Uterus (tissue), 4 donors: ENCODE results near the gene RGL1. TPM values are rescaled to one million over a fixed set of nuclear protein-coding genes. Genes with fewer than 3 reads are reported as not detected.

Experiments used
- DNase-seq, 2 donors: peaks; one replicate each; pipeline ENCODE4 v3.0.0-alpha.2; 2019 to 2020
- H3K27ac ChIP-seq, 2 donors: fragments of 200-600 bp; sonication (generic); 1 replicate in 1 of 2; 2 replicates in 1 of 2; pipeline ENCODE4 v1.5.1; 2016 to 2018
- H3K27me3 ChIP-seq, 2 donors: fragments of 200-600 bp; sonication (generic); one replicate each; pipeline ENCODE4 v1.5.1; 2018 to 2019; ENCODE audit warnings: control low read depth in 1 of 2
- H3K36me3 ChIP-seq, 2 donors: fragments of 200-600 bp; sonication (generic); one replicate each; pipeline ENCODE4 v1.5.1; 2019; ENCODE audit warnings: control low read depth in 1 of 2
- H3K4me1 ChIP-seq, 2 donors: fragments of 200-600 bp; sonication (generic); one replicate each; pipeline ENCODE4 v1.5.1; 2018 to 2019; ENCODE audit warnings: control low read depth in 1 of 2
- H3K4me3 ChIP-seq, 2 donors: fragments of 200-600 bp; sonication (generic); 1 replicate in 1 of 2; 2 replicates in 1 of 2; pipeline ENCODE4 v1.5.1; 2018 to 2019; ENCODE audit warnings: mild to moderate bottlenecking in 1 of 2
- H3K9me3 ChIP-seq, 2 donors: fragments of 200-600 bp; sonication (generic); one replicate each; pipeline ENCODE4 v1.5.1; 2019; ENCODE audit warnings: control low read depth in 1 of 2
- CTCF ChIP-seq, 4 experiments: fragments of 200-600 bp in 2 of 4; fragments of 450-650 bp in 2 of 4; sonication (generic) in 2 of 4; IDR thresholded peaks; one replicate each; pipeline ENCODE4 v1.5.1; 2016 to 2019; ENCODE audit warnings: antibody characterized with exemption in 4 of 4, mild to moderate bottlenecking in 2 of 4, moderate library complexity in 1 of 4
- POLR2A ChIP-seq, 2 donors: fragments of 450-650 bp; IDR thresholded peaks; one replicate each; pipeline ENCODE4 v1.6.1; 2016; ENCODE audit warnings: antibody characterized with exemption in 2 of 2, mild to moderate bottlenecking in 1 of 2, moderate library complexity in 1 of 2
- intact Hi-C: fragments of 100-400 bp; cut with DNase I; formaldehyde crosslinking; loops from one replicate; pipeline ENCODE4 v1.15.1; 2023; ENCODE audit warnings: low total_unique reads
- total RNA-seq, 4 donors: library from RNA; depleted of rRNA in 3 of 4; stranded (reverse); fragments of >200 nt in 3 of 4; gene quantifications; one replicate each; pipeline versions ENCODE4 v1.1.0 to v1.2.4, GENCODE V29; 2014 to 2023
- donor health status: DM: yes; HTN: yes; CAD: no.

RGL1 gene
- total RNA-seq, 4 donors from 2014 or later: 6.9 to 92.9 (median 16.3) TPM

GRCh38 chr1:183869664-183870063 lies 64.7 kb downstream of the RGL1 start:
- no peaks in the 10 kb centered on the region for H3K36me3 ChIP-seq
- H3K27me3 ChIP-seq: no peaks in the 10 kb centered on the region
- no peaks in the 10 kb centered on the region for H3K9me3 ChIP-seq
- DNase-seq: no peak
- H3K4me1 ChIP-seq: peaks cover 0 to 5% of the 10 kb centered on the region in 2 donors
- TF ChIP-seq POLR2A (IDR thresholded peaks at IDR 0.05) (no peak), CTCF (IDR thresholded peaks at IDR 0.05) (no peak)
- H3K4me3 ChIP-seq: no peak overlapping the region
- peak overlapping the region; percentile 87 to 93 for H3K27ac ChIP-seq
- intact Hi-C loops: no loop called here

- Histone ChIP-seq H3K4me3 (no peak overlapping the region), H3K36me3 (no peaks in the 10 kb centered on the region), H3K9me3 (no peaks in the 10 kb centered on the region), H3K4me1 (peaks cover 0 to 5% of the 10 kb centered on the region in 2 donors), H3K27me3 (no peaks in the 10 kb centered on the region), H3K27ac (peak overlapping the region; percentile 87 to 93)
- DNase-seq: peak; percentile 80 to 83
- TF ChIP-seq CTCF (IDR thresholded peaks at IDR 0.05) (no peak), POLR2A (IDR thresholded peaks at IDR 0.05) (no peak)
- intact Hi-C loops: no loop called here
These were observed 65.6 kb downstream of the RGL1 start for GRCh38 chr1:183870351-183871077.

GRCh38 chr1:183871142-183871541 lies 66.2 kb downstream of the RGL1 start:
- peak in 1 of 2 donors; percentile 52 for DNase-seq
- Histone ChIP-seq H3K27me3 (no peaks in the 10 kb centered on the region), H3K36me3 (no peaks in the 10 kb centered on the region), H3K4me3 (no peak overlapping the region), H3K9me3 (no peaks in the 10 kb centered on the region), H3K27ac (peak overlapping the region; percentile 87 to 93), H3K4me1 (peaks cover 0 to 5% of the 10 kb centered on the region in 2 donors)
- TF ChIP-seq CTCF (IDR thresholded peaks at IDR 0.05): no peak
- TF ChIP-seq POLR2A (IDR thresholded peaks at IDR 0.05): no peak
- intact Hi-C loops: no loop called here

GRCh38 chr1:183871601-183872000 lies 66.7 kb downstream of the RGL1 start:
- intact Hi-C loops: no loop called here

More at GRCh38 chr1:183871601-183872000, 66.7 kb downstream of the RGL1 start:
- Histone ChIP-seq H3K27me3 (no peaks in the 10 kb centered on the region), H3K4me1 (peaks cover 0 to 5% of the 10 kb centered on the region in 2 donors), H3K36me3 (no peaks in the 10 kb centered on the region), H3K27ac (peak overlapping the region; percentile 87 to 93), H3K9me3 (no peaks in the 10 kb centered on the region), H3K4me3 (no peak overlapping the region)
- TF ChIP-seq POLR2A (IDR thresholded peaks at IDR 0.05) (no peak), CTCF (IDR thresholded peaks at IDR 0.05) (no peak)
- DNase-seq: no peak
